ELF-1 (cell line): ENCODE measurements around the gene FXYD3.
"Not testable (repeated sequence)": the region's sequence is repeated elsewhere in the genome, so short reads cannot be mapped to it uniquely, and the experiment has no call there.

Experiments
- DNase-seq: peaks from one replicate; pipeline ENCODE4 v3.0.0-alpha.2; 2016; ENCODE audit warnings: low read depth, low spot score

The FXYD3 gene

GRCh38 chr19:35086455-35086854, 29.2 kb upstream of the FXYD3 start:
- no peak for DNase-seq

GRCh38 chr19:35087393-35087792, 28.2 kb upstream of the FXYD3 start:
- DNase-seq = no peak

GRCh38 chr19:35088131-35088913, 27.3 kb upstream of the FXYD3 start:
- DNase-seq = peak; percentile 61

- no peak for DNase-seq
Measured at GRCh38 chr19:35089554-35089953, 26.1 kb upstream of the FXYD3 start.

- DNase-seq = no peak
Measured at GRCh38 chr19:35090160-35090505, 25.5 kb upstream of the FXYD3 start.

GRCh38 chr19:35090506-35091214, 25.0 kb upstream of the FXYD3 start:
- peak; percentile 85 for DNase-seq

- no peak for DNase-seq
Measured at GRCh38 chr19:35093430-35093829, 22.2 kb upstream of the FXYD3 start.

- DNase-seq = no peak
Measured at GRCh38 chr19:35093941-35094647, 21.5 kb upstream of the FXYD3 start.

- DNase-seq = no peak
Measured at GRCh38 chr19:35094656-35095055, 21.0 kb upstream of the FXYD3 start.

GRCh38 chr19:35095667-35096368, 19.8 kb upstream of the FXYD3 start:
- DNase-seq = no peak

GRCh38 chr19:35098413-35099049, 17.1 kb upstream of the FXYD3 start:
- no peak for DNase-seq

- no peak for DNase-seq
Measured at GRCh38 chr19:35099155-35099896, 16.3 kb upstream of the FXYD3 start.

- no peak for DNase-seq
Measured at GRCh38 chr19:35099897-35100275, 15.7 kb upstream of the FXYD3 start.

- DNase-seq = no peak
Measured at GRCh38 chr19:35100588-35101533, 14.8 kb upstream of the FXYD3 start.

- not testable (repeated sequence) for DNase-seq
Measured at GRCh38 chr19:35101949-35102348, 13.7 kb upstream of the FXYD3 start.

- DNase-seq = not testable (repeated sequence)
Measured at GRCh38 chr19:35103614-35104013, 12.0 kb upstream of the FXYD3 start.

- DNase-seq = no peak
Measured at GRCh38 chr19:35104361-35104760, 11.3 kb upstream of the FXYD3 start.

- DNase-seq = no peak
Measured at GRCh38 chr19:35105047-35105410, 10.6 kb upstream of the FXYD3 start.

GRCh38 chr19:35105411-35106290, 10.0 kb upstream of the FXYD3 start:
- no peak for DNase-seq
